ENCODE measurements around the gene CDH16. TPM values are rescaled to one million over a fixed set of nuclear protein-coding genes. Genes with fewer than 3 reads are reported as not detected.

The CDH16 gene
- total and polyA plus RNA-seq, 2 experiments from 2014 or later = not detected

DNA sequence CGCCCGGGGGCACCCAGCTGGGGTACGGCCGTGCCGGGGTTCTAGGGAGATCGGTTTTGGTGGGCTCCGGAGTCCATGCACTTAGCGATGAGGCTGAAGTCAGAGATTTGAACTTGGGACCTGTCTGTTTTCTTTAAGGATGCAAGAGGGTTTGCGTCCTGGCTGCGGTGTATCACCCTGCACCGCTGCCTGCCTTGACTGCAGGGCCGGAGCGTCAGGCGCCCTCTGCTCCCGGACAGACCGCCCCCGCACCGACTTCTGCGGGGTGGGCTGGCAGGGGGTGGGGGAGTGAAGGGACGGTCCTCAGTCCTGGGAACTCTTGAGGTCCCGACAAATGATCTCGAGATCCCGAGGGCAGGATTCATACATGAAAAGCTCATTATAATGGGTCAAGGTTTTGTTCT, 37.7 kb downstream of the CDH16 start:
- Histone ChIP-seq H3K36me3 (ENCODE audit: insufficient read depth) (peaks cover 11% of the 10 kb centered on the region; the same call in 1 of the 2 replicates), H2AFZ (peak overlapping the region; percentile 98), H3K9me2 (ENCODE audit: insufficient read depth) (no peaks in the 10 kb centered on the region), H3K79me2 (replicated peaks; ENCODE audit: insufficient read depth) (peaks cover 30% of the 10 kb centered on the region), H3F3A (replicated peaks; ENCODE audit: low read depth) (no peaks in the 10 kb centered on the region), H3K27ac (ENCODE audit: low read depth) (no peak overlapping the region), H4K20me1 (replicated peaks; ENCODE audit: insufficient read depth) (peaks cover 26% of the 10 kb centered on the region; the same call in 1 of the 2 replicates), H3K4me1 (ENCODE audit: insufficient read depth) (0 out of 2 replicates have a peak, but pooled peaks cover 13% of the 10 kb centered on the region), H3K4me2 (peak overlapping the region; percentile 93), H3K27me3 (ENCODE audit: insufficient read depth) (peaks cover 7% of the 10 kb centered on the region; the same call in 1 of the 2 replicates), H3K4me3 (peak overlapping the region; percentile 96)
- no peak for TF ChIP-seq JUNB (IDR thresholded peaks at IDR 0.05; ENCODE audit: unreplicated experiment)
- TF ChIP-seq ZNF462 (CRISPR knock-in tag; IDR thresholded peaks at IDR 0.05) = no peak
- no peak for TF ChIP-seq CTCF (conservative IDR thresholded peaks at IDR 0.05; ENCODE audit: low read depth in 2 of 2)
- no peak for TF ChIP-seq ZNF114 (CRISPR knock-in tag; IDR thresholded peaks at IDR 0.05)
- TF ChIP-seq CREB1 (CRISPR knock-in tag; IDR thresholded peaks at IDR 0.05; ENCODE audit: low read depth) = no peak
- no peak for TF ChIP-seq REST (IDR thresholded peaks at IDR 0.05; ENCODE audit: unreplicated experiment)
- TF ChIP-seq NANOG (IDR thresholded peaks at IDR 0.05; ENCODE audit: borderline replicate concordance) = no peak
- no peak for TF ChIP-seq POLR2AphosphoS5 (IDR thresholded peaks at IDR 0.05; ENCODE audit: low read depth)
- no peak for TF ChIP-seq EZH2phosphoT487 (IDR thresholded peaks at IDR 0.05; ENCODE audit: unreplicated experiment)
- no peak for TF ChIP-seq EZH2 (IDR thresholded peaks at IDR 0.05; ENCODE audit: low read depth, unreplicated experiment)
- no peak for TF ChIP-seq STAT1 (IDR thresholded peaks at IDR 0.05; ENCODE audit: unreplicated experiment)
- Mint-ChIP-seq H3K27ac (no peak overlapping the region), H3K4me3 (peak overlapping the region; percentile 97), H3K4me1 (peaks cover 8% of the 10 kb centered on the region), H3K9me3 (no peaks in the 10 kb centered on the region; the same call in 1 of the 3 replicates), H3K36me3 (ENCODE audit: low read depth) (peaks cover 20% of the 10 kb centered on the region), H3K27me3 (ENCODE audit: insufficient read depth, low read depth, poor library complexity) (peaks cover 16% of the 10 kb centered on the region)
- ATAC-seq (peak; percentile 37), DNase-seq (ENCODE audit: low spot score) (peak; percentile 31)

All from GM23338 (cell line).